ENCODE measurements around the gene TMEM41B. TPM values are rescaled to one million over a fixed set of nuclear protein-coding genes. Genes with fewer than 3 reads are reported as not detected.
"Not testable (repeated sequence)": the region's sequence is repeated elsewhere in the genome, so short reads cannot be mapped to it uniquely, and the experiment has no call there.

The TMEM41B gene
- total and polyA plus RNA-seq, 7 donors: 5.7 to 62.6 (median 14.3) TPM

DNA sequence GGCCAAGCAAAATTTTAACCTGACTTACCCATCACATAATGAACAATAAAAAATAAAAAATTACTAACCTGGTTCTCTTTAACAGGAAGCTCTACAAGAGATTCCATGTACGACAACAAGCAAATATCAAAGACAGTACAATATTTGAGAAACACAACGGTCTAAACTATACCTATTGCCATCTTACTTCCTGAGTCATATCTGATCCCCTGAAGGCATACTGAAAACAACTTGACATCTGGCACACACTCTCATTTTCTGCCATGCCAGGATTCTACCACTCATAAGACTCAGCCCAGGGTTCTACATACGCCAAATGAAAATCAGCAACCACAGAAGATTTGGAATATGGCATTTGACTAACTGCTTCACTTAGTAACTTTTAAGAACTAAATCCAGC is 63.1 kb downstream of the TMEM41B start:
- H3K4me3 ChIP-seq: no peak overlapping the region
- no peaks in the 10 kb centered on the region for H3K27me3 ChIP-seq (ENCODE audit: insufficient read depth in 3 of 3, low read length in 2 of 3)
- no peak overlapping the region for H3K27ac ChIP-seq
- no peak for ATAC-seq
- TF ChIP-seq, protein P1, sequence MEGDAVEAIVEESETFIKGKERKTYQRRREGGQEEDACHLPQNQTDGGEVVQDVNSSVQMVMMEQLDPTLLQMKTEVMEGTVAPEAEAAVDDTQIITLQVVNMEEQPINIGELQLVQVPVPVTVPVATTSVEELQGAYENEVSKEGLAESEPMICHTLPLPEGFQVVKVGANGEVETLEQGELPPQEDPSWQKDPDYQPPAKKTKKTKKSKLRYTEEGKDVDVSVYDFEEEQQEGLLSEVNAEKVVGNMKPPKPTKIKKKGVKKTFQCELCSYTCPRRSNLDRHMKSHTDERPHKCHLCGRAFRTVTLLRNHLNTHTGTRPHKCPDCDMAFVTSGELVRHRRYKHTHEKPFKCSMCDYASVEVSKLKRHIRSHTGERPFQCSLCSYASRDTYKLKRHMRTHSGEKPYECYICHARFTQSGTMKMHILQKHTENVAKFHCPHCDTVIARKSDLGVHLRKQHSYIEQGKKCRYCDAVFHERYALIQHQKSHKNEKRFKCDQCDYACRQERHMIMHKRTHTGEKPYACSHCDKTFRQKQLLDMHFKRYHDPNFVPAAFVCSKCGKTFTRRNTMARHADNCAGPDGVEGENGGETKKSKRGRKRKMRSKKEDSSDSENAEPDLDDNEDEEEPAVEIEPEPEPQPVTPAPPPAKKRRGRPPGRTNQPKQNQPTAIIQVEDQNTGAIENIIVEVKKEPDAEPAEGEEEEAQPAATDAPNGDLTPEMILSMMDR (IDR thresholded peaks at IDR 0.05): no peak
- intact Hi-C loops (cut with DNase I): no loop called here
- DNase-seq: no peak
- H3K36me3 ChIP-seq (ENCODE audit: insufficient read depth in 1 of 2, low read depth in 1 of 2): no peaks in the 10 kb centered on the region
- H3K9me3 ChIP-seq: no peaks in the 10 kb centered on the region
- WGBS, 3 donors: 87 to 90% (median 88%) methylated on average over 3 of the region's 3 CpGs
- H3K4me1 ChIP-seq: peaks cover 11% of the 10 kb centered on the region

DNA sequence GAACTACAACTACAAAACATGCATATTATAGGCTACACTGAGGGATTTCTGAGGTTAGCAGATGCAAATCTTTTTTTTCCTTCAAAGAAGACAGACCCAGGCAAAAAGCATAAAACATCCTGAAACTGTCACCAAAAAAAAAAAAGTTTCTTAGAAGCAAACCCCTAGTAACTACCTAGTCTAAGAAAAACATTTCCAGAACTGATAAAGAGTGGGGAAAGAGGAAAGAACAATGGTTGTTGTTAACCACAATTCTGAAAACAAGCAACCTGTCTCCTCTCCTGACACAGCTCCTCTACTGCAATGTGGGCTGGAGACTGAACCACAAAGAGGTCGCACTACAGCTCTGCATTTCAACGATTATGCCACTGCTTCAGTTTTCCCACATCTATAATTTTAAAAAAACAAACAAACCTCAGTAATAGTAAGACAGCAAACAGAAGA is 64.2 kb downstream of the TMEM41B start:
- H3K4me3 ChIP-seq: no peak overlapping the region
- no peaks in the 10 kb centered on the region for H3K27me3 ChIP-seq (ENCODE audit: insufficient read depth in 3 of 3, low read length in 2 of 3)
- intact Hi-C loops (cut with DNase I): no loop called here
- WGBS, 3 donors: 38 to 45% (median 41%) methylated on average over 2 of the region's 2 CpGs
- H3K9me3 ChIP-seq: no peaks in the 10 kb centered on the region
- no peak for DNase-seq
- no peak overlapping the region for H3K27ac ChIP-seq
- peaks cover 11% of the 10 kb centered on the region for H3K4me1 ChIP-seq
- H3K36me3 ChIP-seq (ENCODE audit: insufficient read depth in 1 of 2, low read depth in 1 of 2): no peaks in the 10 kb centered on the region
- TF ChIP-seq, protein P1 (IDR thresholded peaks at IDR 0.05): no peak
- no peak for ATAC-seq

DNA sequence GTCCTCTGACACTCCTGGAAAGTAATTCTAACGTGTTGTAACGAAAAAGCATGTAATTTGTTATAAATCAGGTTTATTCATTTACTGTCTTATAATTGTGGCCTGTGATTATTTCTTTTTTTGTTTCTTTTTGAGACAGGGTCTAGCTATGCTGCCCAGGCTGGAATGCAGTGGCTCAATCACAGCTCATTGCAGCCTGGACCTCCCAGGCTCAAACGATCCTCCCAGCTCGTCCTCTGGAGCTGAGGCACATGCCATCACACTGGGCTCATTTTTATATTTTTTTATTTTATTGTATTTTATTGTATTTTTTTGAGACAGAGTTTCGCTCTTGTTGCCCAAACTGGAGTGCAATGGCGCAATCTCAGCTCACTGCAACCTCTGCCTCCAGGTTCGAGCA is 65.1 kb downstream of the TMEM41B start:
- Histone ChIP-seq H3K4me3 (no peak overlapping the region), H3K27ac (no peak overlapping the region), H3K9me3 (no peaks in the 10 kb centered on the region), H3K4me1 (peaks cover 11% of the 10 kb centered on the region), H3K36me3 (ENCODE audit: insufficient read depth in 1 of 2, low read depth in 1 of 2) (no peaks in the 10 kb centered on the region), H3K27me3 (ENCODE audit: insufficient read depth in 3 of 3, low read length in 2 of 3) (no peaks in the 10 kb centered on the region)
- TF ChIP-seq, protein P1 (IDR thresholded peaks at IDR 0.05): no peak
- ATAC-seq (no peak), DNase-seq (no peak)
- intact Hi-C loops (cut with DNase I): no loop called here
- 94 to 96% (median 96%) methylated on average over 7 of the region's 7 CpGs for WGBS, 3 donors

DNA sequence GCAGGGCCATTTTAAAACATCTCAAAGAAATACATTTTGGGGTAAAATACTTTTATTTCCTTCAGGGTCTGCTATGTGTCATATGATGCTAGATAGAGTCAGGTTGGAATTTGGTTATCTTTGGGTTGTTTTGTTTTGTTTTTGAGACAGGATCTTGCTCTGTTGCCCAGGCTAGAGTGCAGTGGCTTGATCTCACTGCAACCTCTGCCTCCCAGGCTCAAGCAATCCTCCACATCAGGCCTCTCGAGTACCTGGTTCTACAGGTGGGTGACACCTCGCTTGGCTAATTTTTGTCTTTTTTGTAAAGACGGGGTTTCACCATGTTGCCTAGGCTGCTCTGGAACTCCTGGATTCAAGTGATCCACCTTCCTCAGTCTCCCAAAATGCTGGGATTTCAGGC is 66.5 kb downstream of the TMEM41B start:
- intact Hi-C loops (cut with DNase I): no loop called here
- Histone ChIP-seq H3K4me3 (no peak overlapping the region), H3K27me3 (ENCODE audit: insufficient read depth in 3 of 3, low read length in 2 of 3) (no peaks in the 10 kb centered on the region), H3K36me3 (ENCODE audit: insufficient read depth in 1 of 2, low read depth in 1 of 2) (no peaks in the 10 kb centered on the region), H3K27ac (no peak overlapping the region), H3K4me1 (peaks cover 10% of the 10 kb centered on the region), H3K9me3 (no peaks in the 10 kb centered on the region)
- TF ChIP-seq, protein P1 (IDR thresholded peaks at IDR 0.05): no peak
- no peak for ATAC-seq
- no peak for DNase-seq
- 95 to 99% (median 97%) methylated on average over 3 of the region's 3 CpGs for WGBS, 3 donors

DNA sequence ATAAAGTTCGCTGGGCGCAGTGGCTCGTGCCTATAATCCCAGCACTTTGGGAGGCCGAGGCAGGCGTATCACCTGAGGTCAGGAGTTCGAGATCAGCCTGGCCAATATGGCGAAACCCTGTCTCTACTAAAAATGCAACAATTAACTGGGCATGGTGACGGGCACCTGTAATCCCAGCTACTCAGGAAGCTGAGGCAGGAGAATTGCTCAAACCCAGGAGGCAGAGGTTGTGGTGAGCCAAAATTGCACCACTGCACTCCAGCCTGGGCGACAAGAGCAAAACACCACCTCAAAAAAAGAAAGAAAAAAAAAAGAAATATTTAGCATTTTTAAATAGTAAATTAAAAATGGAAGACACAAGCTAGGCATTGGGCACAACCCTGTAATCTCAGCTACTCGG is 78.2 kb downstream of the TMEM41B start:
- WGBS, 3 donors: 93 to 94% (median 93%) methylated on average over 10 of the region's 10 CpGs
- H3K4me3 ChIP-seq; H3K27ac ChIP-seq; DNase-seq; H3K9me3 ChIP-seq; H3K4me1 ChIP-seq; H3K36me3 ChIP-seq (ENCODE audit: insufficient read depth in 1 of 2, low read depth in 1 of 2); ATAC-seq; intact Hi-C loops (cut with DNase I); H3K27me3 ChIP-seq (ENCODE audit: insufficient read depth in 3 of 3, low read length in 2 of 3): not testable (repeated sequence)

Measured in psoas muscle (tissue), 8 donors.